NCI-H1694 treated with DMSO at 0.1 percent for 48 hours (cell line): Measurements from ENCODE around the gene GJB3.
A peak's percentile ranks its signal among the peaks of the same experiment; 100 is the strongest.
"Not testable (repeated sequence)": the region's sequence is repeated elsewhere in the genome, so short reads cannot be mapped to it uniquely, and the experiment has no call there.

Source experiments
- DNase-seq: peaks from one replicate; lab custom pipeline; 2025; lab: John Stamatoyannopoulos, UW

GJB3 gene

DNA sequence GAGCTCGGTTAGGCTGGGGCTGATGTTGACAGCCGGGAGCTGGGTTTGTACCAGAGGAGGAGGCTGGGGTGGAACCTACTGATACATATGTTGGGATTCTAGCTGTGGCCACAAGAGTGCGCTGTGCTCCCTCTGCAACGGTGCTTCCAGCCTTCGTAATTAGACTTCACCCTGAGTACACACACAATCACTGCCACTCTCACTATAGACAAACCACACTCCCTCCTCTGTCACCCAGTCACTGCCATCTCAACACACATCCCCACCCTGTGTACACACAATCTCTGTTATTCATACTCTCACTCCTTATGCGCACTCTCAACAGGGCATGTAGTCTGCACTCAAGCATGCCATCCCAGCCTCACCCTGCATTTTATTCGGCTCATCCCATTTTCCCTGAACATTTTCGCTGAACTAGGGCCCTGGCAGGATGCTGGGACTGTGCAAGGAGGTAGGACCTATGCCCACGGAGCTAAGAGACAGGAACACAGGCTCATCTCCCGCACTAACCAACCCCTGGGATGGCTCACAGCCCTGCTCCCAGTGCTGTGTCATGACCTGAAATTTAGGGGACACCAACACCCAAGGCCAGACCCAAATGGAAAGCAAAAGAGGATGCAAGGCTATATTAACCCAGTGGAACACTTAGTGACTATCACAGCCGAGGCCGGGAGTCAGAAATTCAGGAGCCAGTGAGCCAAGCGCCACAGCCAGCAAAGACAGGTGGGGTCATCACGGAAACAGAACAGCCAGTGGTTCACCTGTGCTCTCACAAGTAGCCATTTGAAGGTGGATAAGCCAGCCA is 5.7 kb downstream of the GJB3 start:
- peak; percentile 69 for DNase-seq

DNA sequence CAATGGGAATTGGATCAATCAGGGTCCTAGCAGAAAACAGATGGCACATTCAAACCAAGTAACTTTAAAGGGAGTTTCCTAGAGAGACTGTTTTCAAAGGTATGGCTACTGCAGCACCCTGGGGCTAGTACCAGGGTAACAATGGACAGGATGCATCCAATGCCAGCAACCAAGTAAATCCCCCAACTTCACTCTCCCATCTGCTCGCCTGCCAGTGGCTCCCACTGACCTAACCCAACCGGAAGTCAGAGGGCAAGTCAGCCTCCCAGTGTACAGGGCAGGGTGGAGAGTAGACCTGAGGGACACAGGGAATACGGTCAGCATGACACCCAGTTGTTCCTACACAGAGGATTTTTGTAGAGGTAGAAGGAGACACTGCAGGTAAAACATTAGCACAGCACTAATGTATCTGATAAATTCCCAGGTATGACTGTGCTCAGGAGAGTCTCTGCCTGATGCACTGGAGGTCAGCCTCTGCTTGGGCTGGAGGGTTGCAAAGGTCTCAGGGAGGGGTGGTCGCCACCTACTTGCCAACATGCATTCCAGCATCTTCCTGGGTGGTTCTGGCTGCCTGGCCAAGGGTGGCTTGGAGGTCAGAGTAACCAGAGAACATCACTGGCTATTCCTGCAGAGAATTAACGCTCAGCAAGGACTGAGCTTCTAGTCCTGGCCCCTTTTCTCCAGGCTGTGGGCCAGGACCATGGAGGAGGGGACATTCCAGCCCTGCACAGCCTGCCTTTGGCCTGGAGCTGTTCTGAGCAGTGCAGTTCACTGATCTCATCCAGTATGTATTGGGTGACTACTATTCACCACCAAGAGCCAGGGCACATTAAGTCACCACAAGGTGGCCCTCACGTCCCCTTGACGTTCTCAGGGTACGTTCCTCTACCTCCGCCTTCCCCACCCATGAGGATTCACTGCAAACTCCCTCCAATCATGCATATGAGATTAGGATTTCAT is 6.7 kb downstream of the GJB3 start:
- DNase-seq: no peak

DNA sequence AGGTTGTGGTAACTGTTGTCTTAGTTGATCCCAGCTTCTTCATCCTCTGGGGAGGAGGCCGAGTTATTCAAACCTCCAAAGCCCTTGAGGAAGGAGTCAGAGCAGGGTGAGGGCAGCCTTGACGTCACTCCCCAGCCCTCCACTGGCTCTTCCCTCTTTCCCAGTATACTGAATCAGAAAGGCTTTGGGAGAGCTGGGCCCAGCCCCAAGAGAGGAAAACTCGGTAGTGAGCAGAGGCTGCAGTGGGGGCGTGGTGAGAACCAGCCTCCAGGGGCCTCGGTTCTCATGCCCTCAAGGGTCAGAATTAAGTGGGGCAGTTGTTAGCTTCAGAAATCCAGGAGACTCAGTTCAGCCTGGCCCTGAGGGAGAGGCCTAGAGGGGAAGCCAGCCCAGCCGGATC is 10.0 kb downstream of the GJB3 start:
- no peak for DNase-seq

DNA sequence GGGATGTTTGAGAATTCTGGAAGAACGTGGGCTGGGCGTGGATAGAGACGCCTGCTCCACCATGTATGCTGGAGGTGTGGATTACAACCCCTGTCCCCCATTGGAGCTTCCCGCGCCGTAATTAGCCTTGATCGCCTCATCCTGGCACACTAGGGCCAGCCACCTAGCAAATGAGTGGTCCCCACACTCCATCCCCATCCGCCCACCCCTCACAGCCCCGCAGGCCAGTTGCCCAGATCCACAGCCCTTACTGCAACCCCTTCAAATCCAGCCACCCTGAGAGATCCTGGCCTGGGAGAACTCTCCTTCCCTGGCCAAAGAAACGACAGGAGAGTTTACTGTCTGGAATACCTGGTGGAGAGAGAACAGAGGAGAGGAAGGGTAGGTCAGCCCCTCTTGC is 11.4 kb downstream of the GJB3 start:
- DNase-seq: no peak

DNA sequence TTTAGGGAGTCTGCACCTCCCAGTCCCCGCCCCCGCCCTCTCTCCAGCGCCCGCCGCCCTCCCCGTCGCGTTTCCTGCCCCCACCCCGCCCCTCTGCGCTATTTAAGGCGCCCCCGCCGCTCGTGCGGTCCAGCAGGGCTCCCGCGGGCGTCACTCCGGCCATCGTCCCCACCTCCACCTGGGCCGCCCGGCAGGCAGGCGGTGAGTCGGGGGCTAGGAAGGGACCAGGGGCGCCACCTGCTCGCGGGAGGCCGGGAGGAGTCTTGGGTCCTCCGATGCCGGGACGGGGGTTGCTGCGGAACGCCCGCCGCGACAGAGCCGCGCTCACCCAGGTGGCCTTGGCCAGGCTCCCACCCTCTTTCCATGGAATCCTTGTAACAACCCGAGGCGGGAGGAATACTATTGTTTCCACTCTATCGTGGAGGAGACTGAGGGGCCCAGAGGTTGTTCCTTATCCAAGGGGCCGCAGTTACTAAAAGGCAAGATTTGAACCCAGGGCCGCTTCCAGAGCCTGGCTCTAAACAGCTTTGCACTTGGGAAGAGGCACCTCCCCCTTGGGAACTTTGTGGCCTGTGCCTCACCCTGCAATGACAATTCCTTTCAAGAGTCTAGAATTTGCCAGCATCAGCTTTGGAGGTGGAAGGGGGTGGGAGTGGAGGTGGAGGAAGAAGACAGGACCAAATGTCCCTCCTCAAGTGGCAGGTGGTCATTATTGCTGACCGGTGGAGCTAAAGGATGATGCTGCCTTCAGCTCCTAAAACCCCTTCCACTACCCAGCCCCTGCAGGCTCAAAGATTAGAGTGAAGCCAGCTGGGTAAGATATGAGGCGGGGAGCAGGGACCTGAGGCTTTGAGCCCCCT is 12.1 kb downstream of the GJB3 start, which contains the start of gene GJA4:
Gene GJA4, plus strand, starts transcription at position 132 of the 860 bp plus-strand sequence. CDS start 1,215 bp downstream, outside the sequence.
- DNase-seq: no peak

DNA sequence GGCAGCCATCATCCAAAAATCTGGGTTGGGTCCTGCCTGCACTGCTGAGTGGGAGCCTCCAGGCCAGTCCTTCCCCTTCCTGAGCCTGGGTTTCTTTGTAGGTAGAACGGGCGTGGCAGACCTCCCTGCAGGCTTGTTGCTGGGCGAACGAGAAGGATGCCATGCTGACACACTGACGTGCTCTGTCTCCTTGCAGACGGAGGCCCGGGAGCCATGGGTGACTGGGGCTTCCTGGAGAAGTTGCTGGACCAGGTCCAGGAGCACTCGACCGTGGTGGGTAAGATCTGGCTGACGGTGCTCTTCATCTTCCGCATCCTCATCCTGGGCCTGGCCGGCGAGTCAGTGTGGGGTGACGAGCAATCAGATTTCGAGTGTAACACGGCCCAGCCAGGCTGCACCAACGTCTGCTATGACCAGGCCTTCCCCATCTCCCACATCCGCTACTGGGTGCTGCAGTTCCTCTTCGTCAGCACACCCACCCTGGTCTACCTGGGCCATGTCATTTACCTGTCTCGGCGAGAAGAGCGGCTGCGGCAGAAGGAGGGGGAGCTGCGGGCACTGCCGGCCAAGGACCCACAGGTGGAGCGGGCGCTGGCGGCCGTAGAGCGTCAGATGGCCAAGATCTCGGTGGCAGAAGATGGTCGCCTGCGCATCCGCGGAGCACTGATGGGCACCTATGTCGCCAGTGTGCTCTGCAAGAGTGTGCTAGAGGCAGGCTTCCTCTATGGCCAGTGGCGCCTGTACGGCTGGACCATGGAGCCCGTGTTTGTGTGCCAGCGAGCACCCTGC is 13.2 kb downstream of the GJB3 start:
- no peak for DNase-seq

DNA sequence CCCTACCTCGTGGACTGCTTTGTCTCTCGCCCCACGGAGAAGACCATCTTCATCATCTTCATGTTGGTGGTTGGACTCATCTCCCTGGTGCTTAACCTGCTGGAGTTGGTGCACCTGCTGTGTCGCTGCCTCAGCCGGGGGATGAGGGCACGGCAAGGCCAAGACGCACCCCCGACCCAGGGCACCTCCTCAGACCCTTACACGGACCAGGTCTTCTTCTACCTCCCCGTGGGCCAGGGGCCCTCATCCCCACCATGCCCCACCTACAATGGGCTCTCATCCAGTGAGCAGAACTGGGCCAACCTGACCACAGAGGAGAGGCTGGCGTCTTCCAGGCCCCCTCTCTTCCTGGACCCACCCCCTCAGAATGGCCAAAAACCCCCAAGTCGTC is 13.8 kb downstream of the GJB3 start:
- DNase-seq: no peak

DNA sequence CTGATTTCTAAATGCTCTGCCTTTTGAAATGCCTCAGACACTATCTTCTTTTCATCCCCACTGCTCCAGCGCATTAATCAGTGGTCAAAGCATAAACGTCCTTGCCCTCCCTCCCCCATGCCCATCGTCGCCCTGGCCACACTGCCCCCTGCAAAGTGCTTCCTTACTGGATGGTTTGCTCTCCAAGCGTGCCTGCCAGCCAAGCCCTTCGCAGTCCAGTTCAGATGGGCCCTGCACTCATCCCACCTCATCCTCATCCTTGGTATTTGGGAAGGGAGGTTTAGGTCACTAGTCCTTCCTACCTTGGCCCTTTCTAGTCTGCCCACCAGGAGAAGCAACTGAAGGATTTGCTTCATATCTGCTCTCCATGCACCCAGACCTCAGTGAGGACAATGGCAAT is 14.9 kb downstream of the GJB3 start:
- DNase-seq: no peak

DNA sequence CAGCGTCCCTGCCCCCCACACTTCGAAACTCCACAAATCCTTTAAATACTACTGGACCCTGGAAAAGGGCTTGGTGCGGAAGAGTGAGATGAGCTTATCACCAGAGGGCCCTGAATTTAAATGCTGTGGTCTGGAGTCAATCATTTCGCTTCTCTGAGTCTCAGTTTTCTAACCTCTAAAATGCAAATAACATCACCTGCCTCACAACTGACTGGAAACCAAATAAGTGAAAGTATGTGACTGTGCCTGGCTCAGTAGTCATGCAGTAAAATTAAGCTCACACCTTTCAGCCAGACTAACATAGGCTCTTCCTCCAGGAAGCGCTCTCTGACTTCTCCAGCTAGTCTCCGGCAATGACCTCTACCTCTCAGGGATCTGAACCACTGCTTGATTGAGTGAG is 16.0 kb downstream of the GJB3 start:
- no peak for DNase-seq

DNA sequence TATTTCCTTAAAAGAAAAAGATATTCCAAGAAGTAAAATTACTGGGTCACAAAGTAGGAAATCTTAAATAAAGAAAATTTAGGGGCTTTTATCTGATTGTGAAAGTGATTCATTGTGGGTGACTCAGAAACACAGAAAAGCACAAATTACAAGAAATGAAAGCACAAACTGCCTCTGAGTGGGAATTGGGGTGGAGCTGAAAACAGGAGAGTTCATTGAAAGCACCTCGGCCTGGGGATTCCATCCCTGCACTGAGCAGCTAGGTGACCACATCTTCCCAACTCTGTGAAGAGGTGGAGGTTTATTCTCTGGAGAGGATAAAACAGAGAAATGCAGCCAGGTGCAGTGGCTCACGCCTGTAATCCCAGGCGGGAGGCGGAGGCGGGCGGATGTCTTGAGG is 19.2 kb downstream of the GJB3 start:
- DNase-seq: no peak

DNA sequence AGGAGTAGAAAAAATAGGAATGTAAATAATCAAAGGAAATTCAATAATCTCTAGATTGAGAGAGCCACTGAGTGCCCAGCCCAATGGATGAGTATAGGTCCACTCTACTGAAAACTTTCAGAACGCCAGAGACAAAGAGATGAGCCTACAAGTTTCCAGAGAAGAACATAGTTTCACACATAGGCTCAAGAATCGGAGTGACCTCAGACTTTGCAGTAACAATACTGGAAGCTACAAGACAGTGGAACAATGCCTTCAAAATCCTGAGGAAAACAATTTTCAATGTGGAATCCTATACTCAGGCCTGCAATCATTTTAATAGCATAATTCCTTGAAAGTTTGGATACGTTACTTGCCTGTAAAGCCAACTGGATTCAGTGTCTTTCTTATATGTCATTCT is 22.8 kb downstream of the GJB3 start:
- no peak for DNase-seq

DNA sequence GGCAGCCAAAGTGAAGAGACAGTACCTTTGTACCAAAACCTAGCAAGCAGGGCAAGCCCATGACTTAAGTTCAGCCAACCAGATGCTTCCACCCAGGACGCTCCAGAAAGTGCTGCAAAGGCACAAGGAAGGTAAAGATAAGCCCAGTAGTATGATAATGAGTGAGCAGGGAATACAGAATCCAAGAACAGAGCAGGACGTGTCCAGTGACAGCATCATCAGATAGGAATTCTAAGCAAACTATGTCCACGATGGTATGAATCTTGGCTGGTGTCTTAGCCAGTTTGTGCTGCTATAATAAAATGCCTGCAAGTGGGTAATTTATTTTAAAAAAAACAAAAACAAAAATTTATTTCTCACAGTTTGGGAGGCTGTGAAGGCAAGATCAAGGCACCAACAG is 25.4 kb downstream of the GJB3 start:
- DNase-seq: no peak

DNA sequence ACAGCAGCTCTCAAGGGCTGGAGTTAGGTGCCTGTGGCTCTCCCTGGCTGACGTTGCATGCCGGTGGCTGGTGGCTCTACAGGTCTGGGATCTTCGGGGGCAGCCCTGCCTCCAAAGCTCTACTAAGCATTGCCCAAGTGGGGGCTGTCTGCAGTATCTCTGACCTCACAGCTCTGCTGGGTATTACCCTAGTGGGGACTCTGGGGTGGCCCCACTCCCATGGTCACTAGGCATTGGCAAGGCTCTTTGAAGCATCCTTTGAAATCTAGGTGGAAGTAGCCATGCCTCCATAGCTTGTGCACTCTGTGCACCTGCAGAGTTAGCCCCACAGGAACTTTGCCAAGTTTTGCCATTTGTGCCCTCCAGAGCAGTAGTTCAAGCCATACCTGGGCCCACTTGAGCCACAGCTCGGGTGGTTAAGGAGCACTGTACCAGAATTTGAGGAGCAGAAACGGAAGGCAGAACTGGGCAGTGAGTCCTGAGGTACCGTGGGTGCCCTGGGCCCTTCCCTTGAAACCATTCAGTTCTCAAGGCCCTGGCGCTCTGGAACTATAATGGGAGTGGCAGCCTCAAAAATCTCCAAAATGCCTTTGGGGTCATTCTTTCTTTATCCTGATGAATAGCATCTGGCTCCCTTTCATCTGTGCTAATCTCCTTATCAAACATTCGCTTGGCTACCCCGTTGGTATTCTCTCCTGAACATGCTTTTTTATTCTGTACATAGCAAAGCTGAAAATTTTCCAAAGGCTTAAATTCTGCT is 27.2 kb downstream of the GJB3 start:
- DNase-seq: no peak

DNA sequence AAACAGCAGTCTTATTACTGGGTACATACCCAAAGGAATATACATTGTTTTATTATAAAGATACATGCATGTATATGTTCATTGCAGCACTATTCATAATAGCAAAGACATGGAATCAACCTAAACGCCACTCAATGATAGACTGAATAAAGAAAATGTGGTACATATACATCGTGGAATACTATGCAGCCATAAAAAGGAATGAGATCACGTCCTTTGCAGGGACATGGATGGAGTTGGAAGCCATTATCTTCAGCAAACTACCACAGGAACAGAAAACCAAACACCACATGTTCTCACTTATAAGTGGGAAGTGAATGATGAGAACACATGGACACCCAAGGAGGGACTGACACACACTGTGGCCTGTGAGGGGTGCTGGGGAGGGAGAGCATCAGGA is 29.8 kb downstream of the GJB3 start:
- DNase-seq: not testable (repeated sequence)

DNA sequence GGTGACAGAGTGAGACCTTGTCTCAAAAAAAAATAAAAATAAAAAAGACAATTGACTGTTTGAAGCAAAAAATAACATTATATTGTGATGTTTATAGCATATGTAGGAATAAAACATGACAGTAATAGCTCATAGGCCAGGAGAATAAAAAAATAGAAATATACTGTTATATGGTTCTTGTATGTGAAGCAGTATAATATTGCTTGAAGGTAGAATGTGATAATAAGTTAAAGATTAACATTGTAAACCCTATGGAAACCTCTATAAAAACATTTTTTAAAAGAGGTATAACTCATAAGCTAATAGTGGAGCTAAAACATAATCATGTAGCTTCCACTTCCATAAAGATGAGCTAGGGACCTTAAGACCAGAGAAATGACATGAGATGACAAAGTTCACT is 35.3 kb downstream of the GJB3 start:
- no peak for DNase-seq

DNA sequence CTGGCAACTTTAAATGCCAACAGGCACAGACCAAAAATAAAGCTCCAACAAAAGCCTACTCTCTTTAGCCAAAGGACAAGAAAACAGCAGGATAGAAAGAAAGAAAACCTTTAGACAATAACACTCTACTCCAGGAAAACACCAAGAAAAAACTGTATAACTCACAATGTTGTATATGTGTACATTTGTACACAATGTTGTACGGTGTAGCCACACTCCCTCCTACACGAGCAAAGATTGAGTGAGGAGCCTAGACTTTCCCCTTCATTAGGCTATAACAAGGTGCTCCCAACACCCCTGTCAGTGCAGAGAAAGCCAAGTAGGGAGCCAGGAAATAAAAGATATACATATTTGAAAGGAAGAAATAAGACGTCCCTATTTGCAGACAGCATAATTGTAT is 35.8 kb downstream of the GJB3 start:
- no peak for DNase-seq

DNA sequence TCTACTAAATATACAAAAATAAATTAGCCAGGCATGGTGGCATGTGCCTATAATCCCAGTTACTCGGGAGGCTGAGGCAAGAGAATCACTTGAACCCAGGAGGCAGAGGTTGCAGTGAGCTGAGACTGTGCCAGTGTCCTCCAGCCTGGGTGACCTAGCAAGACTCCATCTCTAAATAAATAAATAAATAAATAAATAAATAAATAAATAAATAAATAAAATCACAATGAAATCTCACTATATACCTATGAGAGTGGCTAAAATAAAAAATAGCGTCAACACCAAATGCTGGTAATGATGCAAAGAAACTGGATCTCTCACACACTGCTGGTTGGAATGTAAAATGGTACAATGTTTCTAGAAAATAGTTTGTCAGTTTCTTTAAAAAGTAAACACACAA is 37.8 kb downstream of the GJB3 start:
- DNase-seq: not testable (repeated sequence)

DNA sequence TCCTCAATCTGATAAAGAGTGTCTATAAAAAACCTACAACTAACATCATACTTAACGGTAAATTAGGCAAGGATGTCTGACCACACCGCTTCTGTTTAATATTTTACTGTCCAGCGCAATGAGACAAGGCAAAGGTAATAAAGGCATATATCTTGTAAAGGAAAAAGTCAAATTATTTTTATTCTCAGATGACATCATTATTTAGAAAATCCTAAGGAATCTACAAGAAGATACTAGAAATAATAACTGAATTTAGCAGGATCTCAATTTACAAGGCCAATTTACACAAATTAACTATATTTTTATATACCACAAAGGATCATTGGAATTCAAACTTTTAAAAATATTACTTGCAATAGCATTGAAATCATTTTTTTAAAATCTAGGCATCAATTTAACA is 41.2 kb downstream of the GJB3 start:
- DNase-seq: no peak

DNA sequence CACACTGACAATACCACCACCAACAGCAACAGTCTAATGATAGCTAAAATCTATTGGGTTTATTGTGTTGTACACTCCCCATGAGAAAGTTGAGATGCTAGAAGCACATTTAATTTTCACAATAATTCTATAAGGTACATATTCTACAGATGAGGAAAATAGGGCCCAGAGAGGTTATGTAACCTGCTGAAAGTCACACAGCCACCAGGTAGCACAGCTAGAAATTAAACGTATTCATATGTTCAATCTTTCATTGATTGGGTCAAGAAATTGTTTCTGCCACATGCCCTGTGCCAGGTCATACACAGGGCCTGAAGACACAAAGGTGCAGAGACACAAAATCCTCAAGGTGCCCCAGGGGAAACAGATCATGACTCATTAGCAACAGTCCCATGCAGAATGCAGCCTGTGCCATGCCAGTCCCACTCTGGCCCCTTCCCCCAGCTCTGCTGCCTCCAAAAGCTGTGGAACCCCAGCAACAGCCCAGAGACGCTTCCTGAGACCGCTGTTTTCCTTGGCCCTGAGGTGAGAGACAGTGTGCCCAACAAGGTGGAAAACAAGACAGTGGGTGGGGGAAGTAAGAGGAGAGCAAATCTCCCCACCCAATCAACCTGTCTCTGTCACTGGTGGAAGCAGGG is 43.9 kb downstream of the GJB3 start:
- no peak for DNase-seq

DNA sequence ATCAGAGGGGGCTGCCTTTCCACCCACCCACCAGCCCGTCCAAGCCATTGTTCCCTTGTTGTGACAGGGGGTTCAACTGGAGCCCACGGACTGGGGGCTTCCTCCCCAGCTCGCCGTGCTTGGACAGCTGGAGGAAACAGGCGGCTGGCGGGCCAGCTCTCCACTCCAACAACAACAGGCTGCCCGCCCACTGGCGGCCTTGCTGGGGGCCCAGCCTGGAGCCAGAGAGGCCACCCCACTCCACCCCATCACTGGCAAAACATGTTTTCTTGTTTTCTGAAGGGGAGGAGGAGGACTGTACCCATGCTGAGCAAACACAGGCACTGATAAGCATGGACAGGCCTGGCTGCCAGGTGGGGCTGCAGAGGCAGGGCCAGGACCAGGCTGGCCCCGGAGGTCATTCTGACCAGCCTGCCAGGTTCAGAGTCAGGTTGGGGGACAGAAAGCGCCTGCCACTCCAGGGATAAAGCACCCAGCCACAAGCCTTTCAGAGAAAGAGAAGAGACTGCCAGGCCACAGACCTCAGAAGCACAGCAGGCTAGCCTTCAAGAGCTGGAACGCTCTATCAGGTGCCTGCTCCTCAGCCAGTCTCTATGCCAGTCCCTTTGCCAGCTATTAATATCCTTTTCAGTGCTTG is 44.6 kb downstream of the GJB3 start:
- DNase-seq: no peak
